ENCODE measurements around the gene SEC14L6. TPM values are rescaled to one million over a fixed set of nuclear protein-coding genes. Genes with fewer than 3 reads are reported as not detected.

SEC14L6 gene
- total RNA-seq, 1 donor from 2014 or later = 0.82 TPM

Other genes starting within 250 kb of the SEC14L6 start
- 10.6 TPM for gene TBC1D10A, start 219.8 kb downstream of the SEC14L6 start, total RNA-seq
- gene SF3A1, start 189.8 kb downstream of the SEC14L6 start, total RNA-seq = 13.9 TPM
- 5.3 TPM for gene CCDC157, start 189.7 kb downstream of the SEC14L6 start, total RNA-seq
- gene RNF215, start 159.3 kb downstream of the SEC14L6 start, total RNA-seq = 22.4 TPM
- 6.5 TPM for gene SEC14L2, start 149.7 kb downstream of the SEC14L6 start, total RNA-seq
- gene MTFP1, start 121.0 kb downstream of the SEC14L6 start, total RNA-seq = 0.41 TPM
- not detected for gene SEC14L3, start 74.7 kb downstream of the SEC14L6 start, total RNA-seq
- gene SEC14L4, start 41.0 kb downstream of the SEC14L6 start, total RNA-seq = not detected
- 1.2 TPM for gene GAL3ST1, start 27.9 kb upstream of the SEC14L6 start, total RNA-seq
- gene PES1, start 45.2 kb upstream of the SEC14L6 start, total RNA-seq = 52.2 TPM
- 11.0 TPM for gene TCN2, start 60.4 kb upstream of the SEC14L6 start, total RNA-seq
- gene SLC35E4, start 89.0 kb upstream of the SEC14L6 start, total RNA-seq = 6.5 TPM
- 21.2 TPM for gene DUSP18, start 121.1 kb upstream of the SEC14L6 start, total RNA-seq
- gene OSBP2, start 148.1 kb upstream of the SEC14L6 start, total RNA-seq = 19.2 TPM

Measured in frontal cortex (tissue), 1 donor.